ENCODE results near the gene TTLL7. TPM values are rescaled to one million over a fixed set of nuclear protein-coding genes. Genes with fewer than 3 reads are reported as not detected.

Gene TTLL7
- total and polyA plus RNA-seq, 7 donors, result 1.1 to 13.0 (median 5.0) TPM

DNA sequence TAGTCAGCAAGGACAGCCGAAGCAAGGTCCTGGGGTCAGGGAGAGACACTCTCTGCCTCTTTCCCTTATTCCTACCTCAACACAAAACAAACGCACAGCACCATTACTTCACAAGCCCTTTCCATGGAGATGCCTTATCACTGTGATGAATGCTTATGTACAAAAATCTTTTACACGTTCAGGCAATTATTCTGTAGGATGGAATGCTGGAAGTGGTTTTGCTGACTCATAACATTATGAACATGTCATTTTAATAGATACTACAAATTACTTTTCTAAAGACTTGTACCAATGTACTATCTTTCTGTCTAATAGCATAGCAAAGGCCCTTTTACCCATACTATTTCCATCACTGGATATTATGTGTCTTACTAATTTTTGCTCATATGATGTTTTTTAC, 98.4 kb downstream of the TTLL7 start:
- Histone ChIP-seq H3K36me3 (ENCODE audit: insufficient read depth in 1 of 2, low read depth in 1 of 2) (peaks cover 0 to 16% of the 10 kb centered on the region in 2 donors), H3K27me3 (ENCODE audit: insufficient read depth in 3 of 3, low read length in 2 of 3) (no peaks in the 10 kb centered on the region), H3K4me3 (no peak overlapping the region), H3K27ac (no peak overlapping the region), H3K9me3 (no peaks in the 10 kb centered on the region), H3K4me1 (no peaks in the 10 kb centered on the region)
- TF ChIP-seq, protein P1, sequence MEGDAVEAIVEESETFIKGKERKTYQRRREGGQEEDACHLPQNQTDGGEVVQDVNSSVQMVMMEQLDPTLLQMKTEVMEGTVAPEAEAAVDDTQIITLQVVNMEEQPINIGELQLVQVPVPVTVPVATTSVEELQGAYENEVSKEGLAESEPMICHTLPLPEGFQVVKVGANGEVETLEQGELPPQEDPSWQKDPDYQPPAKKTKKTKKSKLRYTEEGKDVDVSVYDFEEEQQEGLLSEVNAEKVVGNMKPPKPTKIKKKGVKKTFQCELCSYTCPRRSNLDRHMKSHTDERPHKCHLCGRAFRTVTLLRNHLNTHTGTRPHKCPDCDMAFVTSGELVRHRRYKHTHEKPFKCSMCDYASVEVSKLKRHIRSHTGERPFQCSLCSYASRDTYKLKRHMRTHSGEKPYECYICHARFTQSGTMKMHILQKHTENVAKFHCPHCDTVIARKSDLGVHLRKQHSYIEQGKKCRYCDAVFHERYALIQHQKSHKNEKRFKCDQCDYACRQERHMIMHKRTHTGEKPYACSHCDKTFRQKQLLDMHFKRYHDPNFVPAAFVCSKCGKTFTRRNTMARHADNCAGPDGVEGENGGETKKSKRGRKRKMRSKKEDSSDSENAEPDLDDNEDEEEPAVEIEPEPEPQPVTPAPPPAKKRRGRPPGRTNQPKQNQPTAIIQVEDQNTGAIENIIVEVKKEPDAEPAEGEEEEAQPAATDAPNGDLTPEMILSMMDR (IDR thresholded peaks at IDR 0.05), result no peak
- WGBS, 3 donors, result 75 to 80% (median 76%) methylated on average over 3 of the region's 3 CpGs
- DNase-seq (no peak), ATAC-seq (no peak)
- intact Hi-C loops (cut with DNase I), result loop anchor here (10.0 kb wide), 2 partner anchors 704 to 874 kb away; no protein-coding TSS in a partner anchor

GRCh38 chr1:83897516-83897915, 101.4 kb downstream of the TTLL7 start:
- Histone ChIP-seq H3K27me3 (ENCODE audit: insufficient read depth in 3 of 3, low read length in 2 of 3) (no peaks in the 10 kb centered on the region), H3K27ac (no peak overlapping the region), H3K9me3 (no peaks in the 10 kb centered on the region), H3K4me1 (no peaks in the 10 kb centered on the region), H3K4me3 (no peak overlapping the region), H3K36me3 (ENCODE audit: insufficient read depth in 1 of 2, low read depth in 1 of 2) (peaks cover 0 to 6% of the 10 kb centered on the region in 2 donors)
- intact Hi-C loops (cut with DNase I), result no loop called here
- DNase-seq (no peak), ATAC-seq (no peak)
- WGBS, 3 donors, result 65 to 85% (median 67%) methylated on average over 2 of the region's 2 CpGs
- TF ChIP-seq, protein P1 (IDR thresholded peaks at IDR 0.05), result no peak

DNA sequence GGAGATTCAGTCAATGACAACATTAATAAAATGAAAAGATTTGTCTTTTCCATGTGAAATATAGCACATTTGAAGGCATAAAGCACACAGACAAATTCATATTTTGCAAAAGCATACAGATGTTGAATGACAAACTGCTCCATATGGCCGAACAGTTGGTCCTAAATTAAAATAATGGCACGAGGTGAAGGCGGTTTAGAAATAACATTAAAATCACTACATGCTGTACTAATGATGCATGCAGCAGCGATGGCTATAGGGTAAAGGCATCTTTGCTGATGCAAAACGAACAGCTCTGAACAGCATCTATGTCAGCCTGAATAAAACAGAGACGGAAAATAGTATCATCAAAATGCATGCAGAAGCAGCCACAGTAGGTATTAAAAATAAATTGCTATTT, 102.6 kb downstream of the TTLL7 start:
- intact Hi-C loops (cut with DNase I), result no loop called here
- no peak for ATAC-seq
- no peak overlapping the region for H3K27ac ChIP-seq

DNA sequence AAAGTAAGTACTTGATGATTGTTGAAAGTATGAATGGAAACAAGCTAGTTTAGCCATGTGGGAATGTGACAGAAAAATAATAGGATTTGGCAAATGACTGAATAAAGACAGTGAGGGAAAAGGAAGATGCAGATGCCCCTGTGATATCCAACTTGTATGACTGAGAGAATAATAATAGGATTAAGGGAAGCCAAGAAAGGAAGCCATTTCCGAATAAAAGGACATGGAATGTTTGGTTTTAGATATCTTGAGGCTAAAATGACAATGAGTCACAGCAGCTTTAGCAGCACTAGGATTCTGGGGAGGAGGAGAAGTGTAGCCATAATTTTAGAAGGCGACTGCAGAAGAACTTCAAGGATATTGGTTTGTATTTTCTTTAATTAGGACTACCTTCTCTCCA, 109.2 kb downstream of the TTLL7 start:
- intact Hi-C loops (cut with DNase I), result no loop called here
- H3K4me3 ChIP-seq, result no peak overlapping the region
- WGBS, 3 donors, result 91 to 94% (median 91%) methylated on average over 2 of the region's 2 CpGs
- no peaks in the 10 kb centered on the region for H3K27me3 ChIP-seq (ENCODE audit: insufficient read depth in 3 of 3, low read length in 2 of 3)
- DNase-seq (no peak), ATAC-seq (no peak)
- peaks cover 0 to 13% of the 10 kb centered on the region in 2 donors for H3K36me3 ChIP-seq (ENCODE audit: insufficient read depth in 1 of 2, low read depth in 1 of 2)
- no peak overlapping the region for H3K27ac ChIP-seq
- TF ChIP-seq, protein P1 (IDR thresholded peaks at IDR 0.05), result no peak
- H3K4me1 ChIP-seq, result no peaks in the 10 kb centered on the region
- no peaks in the 10 kb centered on the region for H3K9me3 ChIP-seq

More for the DNA sequence above, 102.6 kb downstream of the TTLL7 start:
- Histone ChIP-seq H3K9me3 (no peaks in the 10 kb centered on the region), H3K27me3 (ENCODE audit: insufficient read depth in 3 of 3, low read length in 2 of 3) (no peaks in the 10 kb centered on the region), H3K4me1 (no peaks in the 10 kb centered on the region), H3K36me3 (ENCODE audit: insufficient read depth in 1 of 2, low read depth in 1 of 2) (peaks cover 0 to 6% of the 10 kb centered on the region in 2 donors), H3K4me3 (no peak overlapping the region)
- DNase-seq, result no peak
- TF ChIP-seq, protein P1 (IDR thresholded peaks at IDR 0.05), result no peak
- WGBS, 3 donors, result 90 to 97% (median 91%) methylated on average over 6 of the region's 6 CpGs

DNA sequence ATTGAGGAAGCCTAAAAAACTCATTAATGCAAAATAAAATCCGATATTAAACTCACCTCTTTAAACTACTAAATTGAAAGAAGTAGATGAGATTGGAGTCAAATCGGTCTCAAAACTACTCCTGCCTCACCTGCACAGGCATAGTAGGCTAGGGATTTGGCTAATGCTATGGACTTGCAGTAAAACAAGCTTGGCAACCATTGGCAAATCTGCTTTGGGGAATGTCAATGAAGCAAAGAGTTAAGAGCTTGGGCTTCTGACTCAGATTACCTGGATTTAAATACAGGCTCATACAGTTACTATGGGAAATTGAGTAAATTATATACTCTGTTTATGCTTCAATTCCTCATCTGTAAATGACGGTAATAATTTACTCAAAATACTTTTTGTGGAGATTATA, 111.4 kb downstream of the TTLL7 start:
- 95 to 99% (median 95%) methylated on average over 3 of the region's 3 CpGs for WGBS, 3 donors
- H3K27me3 ChIP-seq (ENCODE audit: insufficient read depth in 3 of 3, low read length in 2 of 3), result no peaks in the 10 kb centered on the region
- ATAC-seq, result no peak
- H3K4me1 ChIP-seq, result no peaks in the 10 kb centered on the region
- H3K4me3 ChIP-seq, result no peak overlapping the region
- peaks cover 0 to 20% of the 10 kb centered on the region in 2 donors for H3K36me3 ChIP-seq (ENCODE audit: insufficient read depth in 1 of 2, low read depth in 1 of 2)
- H3K27ac ChIP-seq, result no peak overlapping the region
- no peaks in the 10 kb centered on the region for H3K9me3 ChIP-seq
- TF ChIP-seq, protein P1 (IDR thresholded peaks at IDR 0.05), result no peak
- intact Hi-C loops (cut with DNase I), result no loop called here
- DNase-seq, result no peak

Data from psoas muscle (tissue), 8 donors.